ENCODE results near the gene ST13. TPM values are rescaled to one million over a fixed set of nuclear protein-coding genes. Genes with fewer than 3 reads are reported as not detected.
"Not testable (repeated sequence)": the region's sequence is repeated elsewhere in the genome, so short reads cannot be mapped to it uniquely, and the experiment has no call there.

The ST13 gene
- polyA plus RNA-seq, 2 donors: 29.3 to 96.9 TPM

- 96 to 97% methylated on average over 3 of the region's 3 CpGs for WGBS, 2 donors
- H3K4me1 ChIP-seq (ENCODE audit: control insufficient read depth in 2 of 2, insufficient read depth in 2 of 2, low read length in 1 of 2): no peaks in the 10 kb centered on the region
- H3K36me3 ChIP-seq (ENCODE audit: control insufficient read depth in 2 of 2, insufficient read depth in 2 of 2, low read length in 1 of 2): peaks cover 2 to 3% of the 10 kb centered on the region in 2 donors
- no peaks in the 10 kb centered on the region for H3K9me3 ChIP-seq (ENCODE audit: control insufficient read depth in 2 of 2, insufficient read depth in 1 of 2, low read depth in 1 of 2, low read length in 1 of 2)
- H3K4me3 ChIP-seq (ENCODE audit: low read depth in 1 of 2, low read length in 2 of 2): no peak overlapping the region
- H3K27ac ChIP-seq (ENCODE audit: low read depth in 2 of 2, low read length in 1 of 2): no peak overlapping the region
- no peaks in the 10 kb centered on the region for H3K27me3 ChIP-seq (ENCODE audit: control insufficient read depth in 1 of 2, insufficient read depth in 2 of 2, low read length in 2 of 2)
These were observed 17.6 kb upstream of the ST13 start for GRCh38 chr22:40874016-40874415.

- H3K27me3 ChIP-seq (ENCODE audit: control insufficient read depth in 1 of 2, insufficient read depth in 2 of 2, low read length in 2 of 2); H3K27ac ChIP-seq (ENCODE audit: low read depth in 2 of 2, low read length in 1 of 2); H3K9me3 ChIP-seq (ENCODE audit: control insufficient read depth in 2 of 2, insufficient read depth in 1 of 2, low read depth in 1 of 2, low read length in 1 of 2); H3K4me1 ChIP-seq (ENCODE audit: control insufficient read depth in 2 of 2, insufficient read depth in 2 of 2, low read length in 1 of 2); H3K36me3 ChIP-seq (ENCODE audit: control insufficient read depth in 2 of 2, insufficient read depth in 2 of 2, low read length in 1 of 2); H3K4me3 ChIP-seq (ENCODE audit: low read depth in 1 of 2, low read length in 2 of 2): not testable (repeated sequence)
- 80 to 82% methylated on average over 6 of the region's 6 CpGs for WGBS, 2 donors
These were observed 11.9 kb upstream of the ST13 start for GRCh38 chr22:40868379-40868778.

GRCh38 chr22:40867109-40867508 is 10.7 kb upstream of the ST13 start:
- H3K4me1 ChIP-seq (ENCODE audit: control insufficient read depth in 2 of 2, insufficient read depth in 2 of 2, low read length in 1 of 2): no peaks in the 10 kb centered on the region
- 73 to 93% methylated on average over 2 of the region's 2 CpGs for WGBS, 2 donors
- no peaks in the 10 kb centered on the region for H3K27me3 ChIP-seq (ENCODE audit: control insufficient read depth in 1 of 2, insufficient read depth in 2 of 2, low read length in 2 of 2)
- no peak overlapping the region for H3K27ac ChIP-seq (ENCODE audit: low read depth in 2 of 2, low read length in 1 of 2)
- H3K36me3 ChIP-seq (ENCODE audit: control insufficient read depth in 2 of 2, insufficient read depth in 2 of 2, low read length in 1 of 2): no peaks in the 10 kb centered on the region
- no peaks in the 10 kb centered on the region for H3K9me3 ChIP-seq (ENCODE audit: control insufficient read depth in 2 of 2, insufficient read depth in 1 of 2, low read depth in 1 of 2, low read length in 1 of 2)
- H3K4me3 ChIP-seq (ENCODE audit: low read depth in 1 of 2, low read length in 2 of 2): no peak overlapping the region

- Histone ChIP-seq H3K36me3 (ENCODE audit: control insufficient read depth in 2 of 2, insufficient read depth in 2 of 2, low read length in 1 of 2) (no peaks in the 10 kb centered on the region), H3K27me3 (ENCODE audit: control insufficient read depth in 1 of 2, insufficient read depth in 2 of 2, low read length in 2 of 2) (no peaks in the 10 kb centered on the region), H3K4me1 (ENCODE audit: control insufficient read depth in 2 of 2, insufficient read depth in 2 of 2, low read length in 1 of 2) (peaks cover 0 to 3% of the 10 kb centered on the region in 2 donors), H3K9me3 (ENCODE audit: control insufficient read depth in 2 of 2, insufficient read depth in 1 of 2, low read depth in 1 of 2, low read length in 1 of 2) (no peaks in the 10 kb centered on the region), H3K27ac (ENCODE audit: low read depth in 2 of 2, low read length in 1 of 2) (no peak overlapping the region), H3K4me3 (ENCODE audit: low read depth in 1 of 2, low read length in 2 of 2) (no peak overlapping the region)
- WGBS, 2 donors: 77 to 91% methylated on average over 2 of the region's 2 CpGs
These were observed 6.1 kb upstream of the ST13 start for GRCh38 chr22:40862537-40862936.

GRCh38 chr22:40862013-40862412 is 5.6 kb upstream of the ST13 start, which contains the start of gene DNAJB7:
Gene DNAJB7 (minus strand): TSS chr22:40862113. CDS start chr22:40861994, 119 bp downstream.
- peaks cover 0 to 3% of the 10 kb centered on the region in 2 donors for H3K4me1 ChIP-seq (ENCODE audit: control insufficient read depth in 2 of 2, insufficient read depth in 2 of 2, low read length in 1 of 2)
- H3K36me3 ChIP-seq (ENCODE audit: control insufficient read depth in 2 of 2, insufficient read depth in 2 of 2, low read length in 1 of 2): no peaks in the 10 kb centered on the region
- WGBS, 2 donors: 91% methylated on average over 3 of the region's 3 CpGs

GRCh38 chr22:40857309-40857855 is 943 bp upstream of the ST13 start:
- peak overlapping the region; percentile 82 to 99 for H3K4me3 ChIP-seq (ENCODE audit: low read depth in 1 of 2, low read length in 2 of 2)
- no peaks in the 10 kb centered on the region for H3K27me3 ChIP-seq (ENCODE audit: control insufficient read depth in 1 of 2, insufficient read depth in 2 of 2, low read length in 2 of 2)
- WGBS, 2 donors: 3 to 4% methylated on average over 18 of the region's 18 CpGs
- H3K36me3 ChIP-seq (ENCODE audit: control insufficient read depth in 2 of 2, insufficient read depth in 2 of 2, low read length in 1 of 2): no peaks in the 10 kb centered on the region
- H3K27ac ChIP-seq (ENCODE audit: low read depth in 2 of 2, low read length in 1 of 2): peak overlapping the region; percentile 96 to 97
- peaks cover 0 to 3% of the 10 kb centered on the region in 2 donors for H3K4me1 ChIP-seq (ENCODE audit: control insufficient read depth in 2 of 2, insufficient read depth in 2 of 2, low read length in 1 of 2)
- no peaks in the 10 kb centered on the region for H3K9me3 ChIP-seq (ENCODE audit: control insufficient read depth in 2 of 2, insufficient read depth in 1 of 2, low read depth in 1 of 2, low read length in 1 of 2)

More at GRCh38 chr22:40862013-40862412, 5.6 kb upstream of the ST13 start, which contains the start of gene DNAJB7:
- Histone ChIP-seq H3K4me3 (ENCODE audit: low read depth in 1 of 2, low read length in 2 of 2) (no peak within 1 kb of the TSS), H3K27me3 (ENCODE audit: control insufficient read depth in 1 of 2, insufficient read depth in 2 of 2, low read length in 2 of 2) (no peaks in the 10 kb centered on the region), H3K27ac (ENCODE audit: low read depth in 2 of 2, low read length in 1 of 2) (no peak within 1 kb of the TSS), H3K9me3 (ENCODE audit: control insufficient read depth in 2 of 2, insufficient read depth in 1 of 2, low read depth in 1 of 2, low read length in 1 of 2) (no peaks in the 10 kb centered on the region)

- WGBS, 2 donors: 0 to 1% methylated on average over 29 of the region's 29 CpGs
- peak overlapping the region; percentile 82 to 99 for H3K4me3 ChIP-seq (ENCODE audit: low read depth in 1 of 2, low read length in 2 of 2)
These were observed 393 bp downstream of the ST13 start for GRCh38 chr22:40855979-40856512.

GRCh38 chr22:40855071-40855978 is 1.1 kb downstream of the ST13 start:
- H3K4me1 ChIP-seq (ENCODE audit: control insufficient read depth in 2 of 2, insufficient read depth in 2 of 2, low read length in 1 of 2): peaks cover 0 to 3% of the 10 kb centered on the region in 2 donors
- WGBS, 2 donors: 27 to 28% methylated on average over 20 of the region's 20 CpGs

More at GRCh38 chr22:40855979-40856512, 393 bp downstream of the ST13 start:
- Histone ChIP-seq H3K36me3 (ENCODE audit: control insufficient read depth in 2 of 2, insufficient read depth in 2 of 2, low read length in 1 of 2) (no peaks in the 10 kb centered on the region), H3K27ac (ENCODE audit: low read depth in 2 of 2, low read length in 1 of 2) (peak overlapping the region; percentile 96 to 97), H3K4me1 (ENCODE audit: control insufficient read depth in 2 of 2, insufficient read depth in 2 of 2, low read length in 1 of 2) (peaks cover 0 to 3% of the 10 kb centered on the region in 2 donors), H3K9me3 (ENCODE audit: control insufficient read depth in 2 of 2, insufficient read depth in 1 of 2, low read depth in 1 of 2, low read length in 1 of 2) (no peaks in the 10 kb centered on the region), H3K27me3 (ENCODE audit: control insufficient read depth in 1 of 2, insufficient read depth in 2 of 2, low read length in 2 of 2) (no peaks in the 10 kb centered on the region)

GRCh38 chr22:40853961-40854360 is 2.5 kb downstream of the ST13 start:
- Histone ChIP-seq H3K27me3 (ENCODE audit: control insufficient read depth in 1 of 2, insufficient read depth in 2 of 2, low read length in 2 of 2) (no peaks in the 10 kb centered on the region), H3K4me3 (ENCODE audit: low read depth in 1 of 2, low read length in 2 of 2) (no peak overlapping the region), H3K36me3 (ENCODE audit: control insufficient read depth in 2 of 2, insufficient read depth in 2 of 2, low read length in 1 of 2) (peaks cover 0 to 3% of the 10 kb centered on the region in 2 donors), H3K9me3 (ENCODE audit: control insufficient read depth in 2 of 2, insufficient read depth in 1 of 2, low read depth in 1 of 2, low read length in 1 of 2) (no peaks in the 10 kb centered on the region), H3K27ac (ENCODE audit: low read depth in 2 of 2, low read length in 1 of 2) (no peak overlapping the region), H3K4me1 (ENCODE audit: control insufficient read depth in 2 of 2, insufficient read depth in 2 of 2, low read length in 1 of 2) (peaks cover 0 to 3% of the 10 kb centered on the region in 2 donors)
- 39 to 40% methylated on average over 3 of the region's 3 CpGs for WGBS, 2 donors

More at GRCh38 chr22:40855071-40855978, 1.1 kb downstream of the ST13 start:
- no peaks in the 10 kb centered on the region for H3K27me3 ChIP-seq (ENCODE audit: control insufficient read depth in 1 of 2, insufficient read depth in 2 of 2, low read length in 2 of 2)
- no peaks in the 10 kb centered on the region for H3K36me3 ChIP-seq (ENCODE audit: control insufficient read depth in 2 of 2, insufficient read depth in 2 of 2, low read length in 1 of 2)
- peak overlapping the region; percentile 1 to 99 for H3K4me3 ChIP-seq (ENCODE audit: low read depth in 1 of 2, low read length in 2 of 2)
- peak overlapping the region in 1 of 2 donors; percentile 47 for H3K27ac ChIP-seq (ENCODE audit: low read depth in 2 of 2, low read length in 1 of 2)
- H3K9me3 ChIP-seq (ENCODE audit: control insufficient read depth in 2 of 2, insufficient read depth in 1 of 2, low read depth in 1 of 2, low read length in 1 of 2): no peaks in the 10 kb centered on the region
